H1 (cell line): ENCODE measurements around the gene APLN. TPM values are rescaled to one million over a fixed set of nuclear protein-coding genes. Genes with fewer than 3 reads are reported as not detected.

Experiments used
- polyA plus RNA-seq, 7 experiments: library from polyadenylated mRNA; depleted of rRNA in 3 of 7; stranded (reverse) in 5 of 7; unstranded in 2 of 7; fragments of >200 nt in 5 of 7; fragments of 200-250 nt in 2 of 7; gene quantifications; 1 replicate in 5 of 7; 2 replicates in 1 of 7; 4 replicates in 1 of 7; pipeline versions ENCODE4 v1.2.1 to v1.2.3, GENCODE V29; 2011 to 2013; ENCODE audit warnings: missing spikeins in 2 of 7, mixed read lengths in 2 of 7
- total RNA-seq: library from RNA; stranded (reverse); fragmentation: NEBNext Ultra II Directional; extraction: Animal tissue kit (Norgen Biotek cat#: 25700); gene quantifications from 2 replicates; pipeline ENCODE4 v1.2.1, GENCODE V29; 2021
- TF ChIP-seq, protein P1 (sequence below): IDR thresholded peaks from 2 replicates; pipeline ENCODE4 v1.6.1; 2012; ENCODE audit warnings: inconsistent platforms
- TF ChIP-seq, protein P2 (sequence below): IDR thresholded peaks from 2 replicates; pipeline ENCODE4 v1.6.1; 2011; ENCODE audit warnings: low read depth, mild to moderate bottlenecking, low read length; ENCODE audit not compliant: insufficient read depth

Gene APLN
- total and polyA plus RNA-seq, 2 of the 8 experiments (the other 6 are each of a cell fraction or from before 2014, with no cell fraction given): 1.1 to 1.8 TPM

DNA sequence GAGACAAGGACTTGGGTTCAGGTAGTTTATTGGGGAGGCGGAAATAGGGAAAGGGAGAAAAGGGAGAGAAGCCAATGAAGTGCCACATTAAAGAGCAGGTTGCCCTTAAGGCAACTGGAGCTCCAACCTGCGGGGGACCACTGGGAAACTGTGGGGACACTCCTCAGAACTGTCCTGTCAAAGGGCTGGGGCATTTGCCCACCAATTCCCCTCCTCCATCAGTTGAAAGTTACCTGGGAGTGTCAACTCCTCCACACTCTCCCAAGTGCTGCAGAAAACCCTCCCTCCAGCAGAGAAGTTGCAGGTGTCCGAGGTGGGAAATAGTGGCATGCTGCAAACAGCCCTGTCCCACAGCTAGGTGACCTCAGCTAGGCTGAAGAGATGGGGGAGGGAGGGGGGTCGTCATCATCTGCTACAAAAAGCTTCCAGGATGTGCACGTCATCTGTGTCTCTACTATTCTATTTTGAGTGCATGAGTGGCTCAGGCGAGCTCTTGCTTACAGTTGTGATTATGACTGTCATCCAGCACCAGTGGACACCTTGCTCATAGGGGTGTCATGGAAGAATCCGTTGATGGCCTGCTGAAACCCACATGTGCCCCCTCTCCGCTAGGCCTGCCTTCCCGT, 42.6 kb upstream of the APLN start (continued):
- TF ChIP-seq, protein P1, sequence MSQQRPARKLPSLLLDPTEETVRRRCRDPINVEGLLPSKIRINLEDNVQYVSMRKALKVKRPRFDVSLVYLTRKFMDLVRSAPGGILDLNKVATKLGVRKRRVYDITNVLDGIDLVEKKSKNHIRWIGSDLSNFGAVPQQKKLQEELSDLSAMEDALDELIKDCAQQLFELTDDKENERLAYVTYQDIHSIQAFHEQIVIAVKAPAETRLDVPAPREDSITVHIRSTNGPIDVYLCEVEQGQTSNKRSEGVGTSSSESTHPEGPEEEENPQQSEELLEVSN: no peak
- TF ChIP-seq, protein P2, sequence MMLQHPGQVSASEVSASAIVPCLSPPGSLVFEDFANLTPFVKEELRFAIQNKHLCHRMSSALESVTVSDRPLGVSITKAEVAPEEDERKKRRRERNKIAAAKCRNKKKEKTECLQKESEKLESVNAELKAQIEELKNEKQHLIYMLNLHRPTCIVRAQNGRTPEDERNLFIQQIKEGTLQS: no peak
